PC-3 (cell line): ENCODE results near the gene CD101. TPM values are rescaled to one million over a fixed set of nuclear protein-coding genes. Genes with fewer than 3 reads are reported as not detected.

Source experiments
- ATAC-seq: fragments of 200-7000 bp; cut with Tn5 transposase; 2 replicates; pipeline ENCODE4 v1.9.1; 2020; ENCODE audit warnings: mild to moderate bottlenecking, moderate library complexity
- BruUV-seq: library from RNA; stranded (reverse); fragments of 400-500 nt; replicated peaks from 2 replicates; lab custom pipeline; 2021; lab: Mats Ljungman, UMichigan
- CTCF ChIA-PET: fragments of 300-600 bp; sonication (Branson Sonifier 250); formaldehyde crosslinking; loops from one replicate; lab custom pipeline; 2022; ENCODE audit warnings: antibody characterized with exemption; lab: Charles Lee
- POLR2A ChIA-PET: fragments of 300-600 bp; sonication (Branson Sonifier 250); formaldehyde crosslinking; loops from one replicate; lab custom pipeline; 2022; ENCODE audit warnings: antibody characterized with exemption; ENCODE audit not compliant: unreplicated experiment; lab: Charles Lee
- DNase-seq: peaks from one replicate; pipeline ENCODE4 v3.0.0-alpha.2; 2015
- H2AFZ ChIP-seq: fragments of 300-600 bp; sonication (generic); 2 replicates; pipeline ENCODE4 v1.6.0; 2016; ENCODE audit warnings: antibody characterized with exemption, low read length
- H3F3A ChIP-seq: fragments of 300-600 bp; sonication (generic); one replicate; pipeline ENCODE4 v1.6.0; 2017; ENCODE audit warnings: antibody characterized with exemption, low read length, control low read depth, mild to moderate bottlenecking; ENCODE audit not compliant: unreplicated experiment
- H3K27ac ChIP-seq: fragments of 300-600 bp; sonication (generic); 2 replicates; pipeline ENCODE4 v1.5.1; 2016; ENCODE audit warnings: mild to moderate bottlenecking, low read length
- H3K27me3 ChIP-seq: fragments of 300-600 bp; sonication (generic); 2 replicates; pipeline ENCODE4 v1.6.1; 2016; ENCODE audit warnings: low read length, mixed read lengths
- H3K36me3 ChIP-seq: fragments of 300-600 bp; sonication (generic); 2 replicates; pipeline ENCODE4 v1.6.1; 2016; ENCODE audit warnings: low read depth, mixed run types, low read length, mixed read lengths
- H3K4me1 ChIP-seq: fragments of 300-600 bp; sonication (generic); 2 replicates; pipeline ENCODE4 v1.5.1; 2016; ENCODE audit warnings: low read length; ENCODE audit not compliant: insufficient read depth
- H3K4me2 ChIP-seq: fragments of 300-600 bp; sonication (generic); 2 replicates; pipeline ENCODE4 v1.6.0; 2016; ENCODE audit warnings: low read length
- H3K4me3 ChIP-seq: fragments of 300-600 bp; sonication (generic); 2 replicates; pipeline ENCODE4 v1.5.1; 2016; ENCODE audit warnings: mild to moderate bottlenecking, low read length, mixed read lengths
- H3K79me2 ChIP-seq: fragments of 300-600 bp; sonication (generic); 2 replicates; pipeline ENCODE4 v1.6.1; 2017; ENCODE audit warnings: low read length, mixed read lengths
- H3K9ac ChIP-seq: fragments of 300-600 bp; sonication (generic); 2 replicates; pipeline ENCODE4 v1.6.0; 2016; ENCODE audit warnings: mild to moderate bottlenecking, low read length
- H3K9me2 ChIP-seq: fragments of 300-600 bp; sonication (generic); replicated peaks from 2 replicates; pipeline ENCODE4 v1.6.1; 2016; ENCODE audit warnings: mixed run types, low read length, mixed read lengths
- H3K9me3 ChIP-seq: fragments of 300-600 bp; sonication (generic); 2 replicates; pipeline ENCODE4 v1.6.1; 2016; ENCODE audit warnings: low read length, mixed read lengths
- H4K20me1 ChIP-seq: fragments of 300-600 bp; sonication (generic); 2 replicates; pipeline ENCODE4 v1.6.1; 2016; ENCODE audit warnings: low read length, mixed read lengths
- EZH2 ChIP-seq: fragments of 300-600 bp; sonication (generic); IDR thresholded peaks from one replicate; pipeline ENCODE4 v1.6.1; 2017; ENCODE audit warnings: antibody characterized with exemption, mild to moderate bottlenecking, low read length; ENCODE audit not compliant: unreplicated experiment
- EZH2phosphoT487 ChIP-seq: fragments of 300-600 bp; sonication (generic); IDR thresholded peaks from 2 replicates; pipeline ENCODE4 v1.6.1; 2018; ENCODE audit warnings: mild to moderate bottlenecking, antibody characterized with exemption, low read length, borderline replicate concordance
- intact Hi-C: fragments of 100-400 bp; cut with micrococcal nuclease; formaldehyde crosslinking; loops from 2 replicates; pipeline ENCODE4 v1.9.0; 2023
- total RNA-seq: library from RNA; depleted of rRNA; stranded (reverse); fragments of >200 nt; gene quantifications from 2 replicates; pipeline ENCODE4 v1.2.3, GENCODE V29; 2014
- TF ChIP-seq, protein P1 (sequence below): fragments of 300-600 bp; sonication (generic); conservative IDR thresholded peaks from 2 replicates; pipeline ENCODE4 v1.5.1; 2017; ENCODE audit warnings: antibody characterized with exemption, low read depth, mild to moderate bottlenecking, low read length

Gene CD101
- total RNA-seq, 1 experiment from 2014 or later, result 0.36 TPM

DNA sequence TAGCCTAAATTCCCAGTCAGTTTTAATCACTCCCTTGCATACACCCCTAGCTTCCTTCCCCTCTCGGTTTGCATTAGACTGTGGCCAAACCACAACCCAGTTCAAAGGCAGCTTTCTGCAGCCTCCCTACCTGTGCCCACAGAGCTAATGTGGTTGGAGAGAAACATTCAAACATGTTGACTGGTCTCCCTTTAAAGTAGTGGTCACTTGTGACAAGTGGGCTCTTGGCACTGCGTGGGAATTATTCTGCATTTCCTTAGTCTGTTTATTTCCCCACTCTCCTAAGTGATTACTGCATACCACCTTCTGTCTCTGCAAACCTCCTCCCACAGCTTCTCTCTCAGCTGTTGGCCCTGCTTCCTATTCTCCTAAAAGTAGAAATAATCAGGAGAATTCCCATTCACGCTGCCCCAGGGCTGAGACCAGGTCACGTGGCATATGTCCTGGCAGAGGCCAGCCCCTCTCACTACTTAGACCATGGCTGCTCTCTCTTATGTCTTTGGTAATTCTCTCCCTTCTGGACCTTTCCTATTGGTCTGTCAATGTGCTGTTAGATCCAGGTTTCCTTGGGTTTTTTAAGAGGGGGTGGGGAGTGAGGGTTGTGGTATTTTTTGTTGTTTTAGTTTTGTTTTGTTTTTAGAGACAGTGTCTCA lies 38.4 kb upstream of the CD101 start:
- H3K9me2 ChIP-seq, result no peaks in the 10 kb centered on the region
- no peaks in the 10 kb centered on the region for H3K9me3 ChIP-seq
- no peak overlapping the region for H3K9ac ChIP-seq
- DNase-seq (no peak), ATAC-seq (no peak)
- no peak for TF ChIP-seq EZH2
- TF ChIP-seq, protein P1, sequence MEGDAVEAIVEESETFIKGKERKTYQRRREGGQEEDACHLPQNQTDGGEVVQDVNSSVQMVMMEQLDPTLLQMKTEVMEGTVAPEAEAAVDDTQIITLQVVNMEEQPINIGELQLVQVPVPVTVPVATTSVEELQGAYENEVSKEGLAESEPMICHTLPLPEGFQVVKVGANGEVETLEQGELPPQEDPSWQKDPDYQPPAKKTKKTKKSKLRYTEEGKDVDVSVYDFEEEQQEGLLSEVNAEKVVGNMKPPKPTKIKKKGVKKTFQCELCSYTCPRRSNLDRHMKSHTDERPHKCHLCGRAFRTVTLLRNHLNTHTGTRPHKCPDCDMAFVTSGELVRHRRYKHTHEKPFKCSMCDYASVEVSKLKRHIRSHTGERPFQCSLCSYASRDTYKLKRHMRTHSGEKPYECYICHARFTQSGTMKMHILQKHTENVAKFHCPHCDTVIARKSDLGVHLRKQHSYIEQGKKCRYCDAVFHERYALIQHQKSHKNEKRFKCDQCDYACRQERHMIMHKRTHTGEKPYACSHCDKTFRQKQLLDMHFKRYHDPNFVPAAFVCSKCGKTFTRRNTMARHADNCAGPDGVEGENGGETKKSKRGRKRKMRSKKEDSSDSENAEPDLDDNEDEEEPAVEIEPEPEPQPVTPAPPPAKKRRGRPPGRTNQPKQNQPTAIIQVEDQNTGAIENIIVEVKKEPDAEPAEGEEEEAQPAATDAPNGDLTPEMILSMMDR, result no peak
- no peak for TF ChIP-seq EZH2phosphoT487
- H3F3A ChIP-seq, result no peaks in the 10 kb centered on the region
- peaks cover 11% of the 10 kb centered on the region; the same call in 1 of the 2 replicates for H3K36me3 ChIP-seq
- no peak overlapping the region for H3K27ac ChIP-seq
- intact Hi-C loops, result no loop called here
- H3K4me1 ChIP-seq, result no peaks in the 10 kb centered on the region
- BruUV-seq, result no TSS peak
- ChIA-PET CTCF (no interaction called here), POLR2A (no interaction called here)
- H3K4me2 ChIP-seq, result no peak overlapping the region
- H2AFZ ChIP-seq, result no peak overlapping the region
- H3K27me3 ChIP-seq, result no peaks in the 10 kb centered on the region
- H4K20me1 ChIP-seq, result no peaks in the 10 kb centered on the region
- H3K79me2 ChIP-seq, result no peaks in the 10 kb centered on the region
- H3K4me3 ChIP-seq, result no peak overlapping the region

DNA sequence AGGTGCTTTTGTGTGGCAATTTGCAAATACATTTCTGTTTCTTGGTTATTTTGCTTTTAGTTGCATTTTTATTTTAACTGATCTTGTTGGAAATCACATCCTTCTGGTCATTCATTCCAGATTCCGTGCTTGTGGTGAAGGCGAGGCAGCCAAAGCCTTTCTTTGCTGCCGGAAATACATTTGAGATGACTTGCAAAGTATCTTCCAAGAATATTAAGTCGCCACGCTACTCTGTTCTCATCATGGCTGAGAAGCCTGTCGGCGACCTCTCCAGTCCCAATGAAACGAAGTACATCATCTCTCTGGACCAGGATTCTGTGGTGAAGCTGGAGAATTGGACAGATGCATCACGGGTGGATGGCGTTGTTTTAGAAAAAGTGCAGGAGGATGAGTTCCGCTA lies 34.8 kb upstream of the CD101 start:
- TF ChIP-seq EZH2 (no peak), EZH2phosphoT487 (no peak)
- TF ChIP-seq, protein P1, result no peak
- Histone ChIP-seq H3K36me3 (peaks cover 11% of the 10 kb centered on the region), H3F3A (no peaks in the 10 kb centered on the region), H3K27me3 (no peaks in the 10 kb centered on the region), H2AFZ (no peak overlapping the region), H3K79me2 (no peaks in the 10 kb centered on the region), H3K4me1 (peaks cover under 1% of the 10 kb centered on the region; the same call in 1 of the 2 replicates), H3K4me3 (no peak overlapping the region), H4K20me1 (no peaks in the 10 kb centered on the region), H3K4me2 (no peak overlapping the region), H3K27ac (no peak overlapping the region), H3K9ac (no peak overlapping the region), H3K9me3 (no peaks in the 10 kb centered on the region), H3K9me2 (no peaks in the 10 kb centered on the region)
- CTCF ChIA-PET, result no interaction called here
- no TSS peak for BruUV-seq
- DNase-seq, result no peak
- no peak for ATAC-seq
- POLR2A ChIA-PET, result no interaction called here
- intact Hi-C loops, result no loop called here

DNA sequence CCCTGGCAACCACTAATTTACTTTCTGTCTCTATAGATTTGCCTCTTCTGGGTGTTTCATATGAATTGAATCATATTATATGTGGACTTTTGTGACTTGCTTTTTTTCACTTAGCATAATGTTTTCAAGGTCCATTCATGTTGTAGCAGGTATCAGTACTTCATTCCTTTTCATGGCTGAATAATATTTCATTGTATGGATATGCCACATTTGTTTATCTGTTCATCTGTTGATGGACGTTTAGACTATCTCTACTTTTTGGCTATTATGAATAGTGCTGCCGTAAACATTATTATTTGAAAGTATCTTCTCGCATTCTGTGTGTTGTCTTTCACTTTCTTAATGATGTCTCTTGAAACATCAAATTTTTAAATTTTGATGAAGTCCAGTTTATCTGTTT lies 32.8 kb upstream of the CD101 start:
- peaks cover 9% of the 10 kb centered on the region for H3K36me3 ChIP-seq
- no peaks in the 10 kb centered on the region for H3K9me2 ChIP-seq
- H3K79me2 ChIP-seq, result no peaks in the 10 kb centered on the region
- no peak overlapping the region for H3K4me3 ChIP-seq
- DNase-seq, result no peak
- H3K9me3 ChIP-seq, result no peaks in the 10 kb centered on the region
- H3K27ac ChIP-seq, result no peak overlapping the region
- no peak overlapping the region for H3K4me2 ChIP-seq
- peaks cover 9% of the 10 kb centered on the region; the same call in 1 of the 2 replicates for H3K4me1 ChIP-seq
- H4K20me1 ChIP-seq, result no peaks in the 10 kb centered on the region
- intact Hi-C loops, result no loop called here
- CTCF ChIA-PET, result no interaction called here
- no peak overlapping the region for H2AFZ ChIP-seq
- POLR2A ChIA-PET, result no interaction called here
- no TSS peak for BruUV-seq
- H3F3A ChIP-seq, result no peaks in the 10 kb centered on the region
- no peak overlapping the region for H3K9ac ChIP-seq
- no peaks in the 10 kb centered on the region for H3K27me3 ChIP-seq
- TF ChIP-seq EZH2phosphoT487 (no peak), EZH2 (no peak)
- TF ChIP-seq, protein P1, result no peak
- no peak for ATAC-seq
